SK-N-SH (cell line): ENCODE measurements around the gene MAST4. TPM values are rescaled to one million over a fixed set of nuclear protein-coding genes. Genes with fewer than 3 reads are reported as not detected.

Experiments used
- CTCF ChIA-PET: fragments of 300-600, 350-600 bp; formaldehyde crosslinking; extraction: SDS; loops from one replicate; lab custom pipeline; 2021; lab: Yijun Ruan, JAX
- POLR2A ChIA-PET: fragments of 350-600 bp; sonication (Branson Sonifier 250); formaldehyde crosslinking; extraction: SDS; loops from one replicate; lab custom pipeline; 2020; ENCODE audit warnings: antibody characterized with exemption, inconsistent platforms; lab: Yijun Ruan, JAX
- DNase-seq: peaks from one replicate; pipeline ENCODE4 v3.0.0; 2012
- H2AFZ ChIP-seq: fragments of 200-600 bp; sonication (generic); 2 replicates; pipeline ENCODE4 v1.8.1; 2016; ENCODE audit warnings: antibody characterized with exemption, mild to moderate bottlenecking, low read depth
- H3F3A ChIP-seq: fragments of 200-600 bp; sonication (generic); replicated peaks from 2 replicates; pipeline ENCODE3; 2016; ENCODE audit warnings: antibody characterized with exemption, mild to moderate bottlenecking; ENCODE audit not compliant: insufficient read depth
- H3K27ac ChIP-seq, 2 experiments: fragments of 200-500 bp in 1 of 2; fragments of 200-600 bp in 1 of 2; sonication (Bioruptor generic) in 1 of 2; sonication (generic), shearing (Covaris generic) in 1 of 2; 2 replicates each; pipeline versions ENCODE4 v1.5.1 to v1.6.1; 2014 to 2016; ENCODE audit warnings: low read depth in 2 of 2, inconsistent platforms in 1 of 2, low read length in 1 of 2, mild to moderate bottlenecking in 1 of 2, mixed read lengths in 1 of 2
- H3K27me3 ChIP-seq: fragments of 200-600 bp; sonication (generic), shearing (Covaris generic); 2 replicates; pipeline ENCODE4 v1.6.1; 2016; ENCODE audit warnings: mixed run types; ENCODE audit not compliant: insufficient read depth
- H3K36me3 ChIP-seq, 2 experiments: fragments of 200-500 bp in 1 of 2; fragments of 200-600 bp in 1 of 2; sonication (Bioruptor generic) in 1 of 2; sonication (generic) in 1 of 2; replicated peaks in 1 of 2; 2 replicates each; pipeline versions ENCODE3 to v1.5.1; 2014 to 2016; ENCODE audit warnings: low read length in 1 of 2, mild to moderate bottlenecking in 1 of 2; ENCODE audit not compliant: insufficient read depth in 2 of 2, control insufficient read depth in 1 of 2
- H3K4me1 ChIP-seq, 2 experiments: fragments of 200-500 bp in 1 of 2; fragments of 200-600 bp in 1 of 2; sonication (Bioruptor generic) in 1 of 2; sonication (generic), shearing (Covaris generic) in 1 of 2; 2 replicates each; pipeline versions ENCODE4 v1.5.1 to v1.6.1; 2014 to 2016; ENCODE audit warnings: low read depth in 1 of 2, low read length in 1 of 2, mixed run types in 1 of 2; ENCODE audit not compliant: insufficient read depth in 2 of 2, control insufficient read depth in 1 of 2
- H3K4me2 ChIP-seq: fragments of 200-600 bp; sonication (generic), shearing (Covaris generic); 2 replicates; pipeline ENCODE4 v1.6.1; 2017; ENCODE audit warnings: mixed run types
- H3K4me3 ChIP-seq, 2 experiments: fragments of 200-500 bp in 1 of 2; fragments of 200-600 bp in 1 of 2; sonication (Bioruptor generic) in 1 of 2; sonication (generic), shearing (Covaris generic) in 1 of 2; 2 replicates each; pipeline versions ENCODE4 v1.5.1 to v1.8.1; 2014 to 2016; ENCODE audit warnings: low read depth in 2 of 2, inconsistent platforms in 1 of 2, low read length in 1 of 2, mild to moderate bottlenecking in 1 of 2, mixed read lengths in 1 of 2, moderate library complexity in 1 of 2
- H3K79me2 ChIP-seq: fragments of 200-600 bp; sonication (generic); 2 replicates; pipeline ENCODE4 v1.8.1; 2017; ENCODE audit warnings: mild to moderate bottlenecking; ENCODE audit not compliant: insufficient read depth
- H3K9ac ChIP-seq: fragments of 200-600 bp; sonication (generic); 2 replicates; pipeline ENCODE4 v1.6.1; 2017; ENCODE audit warnings: mixed run types
- H3K9me2 ChIP-seq: fragments of 200-600 bp; sonication (generic); 2 replicates; pipeline ENCODE4 v1.6.1; 2017; ENCODE audit warnings: mixed run types
- H3K9me3 ChIP-seq: fragments of 200-600 bp; sonication (generic); 2 replicates; pipeline ENCODE4 v1.6.1; 2017; ENCODE audit warnings: mixed run types, mild to moderate bottlenecking, moderate library complexity
- H4K20me1 ChIP-seq: fragments of 200-600 bp; sonication (generic); 2 replicates; pipeline ENCODE4 v1.6.1; 2017; ENCODE audit warnings: mild to moderate bottlenecking, mixed run types; ENCODE audit not compliant: insufficient read depth
- CHD2 ChIP-seq: fragments of 150-350 bp; IDR thresholded peaks from 2 replicates; pipeline ENCODE4 v1.6.1; 2018; ENCODE audit warnings: low read length; ENCODE audit not compliant: partially characterized antibody
- ELF1 ChIP-seq: IDR thresholded peaks from 2 replicates; pipeline ENCODE4 v1.4.0; 2012
- EP300 ChIP-seq, 2 experiments: IDR thresholded peaks; 2 replicates each; pipeline versions ENCODE4 v1.4.0 to v1.6.1; 2012; ENCODE audit warnings: borderline replicate concordance in 1 of 2, low read depth in 1 of 2, low read length in 1 of 2
- EZH2phosphoT487 ChIP-seq: fragments of 200-600 bp; sonication (generic); IDR thresholded peaks from 2 replicates; pipeline ENCODE4 v1.6.1; 2017; ENCODE audit warnings: low read depth, mixed run types, mild to moderate bottlenecking, antibody characterized with exemption, moderate library complexity, borderline replicate concordance
- FOSL2 ChIP-seq: IDR thresholded peaks from 2 replicates; pipeline ENCODE4 v1.4.0; 2012; ENCODE audit warnings: low read depth, mild to moderate bottlenecking, moderate library complexity, borderline replicate concordance
- FOXJ3 ChIP-seq: sonication (generic); formaldehyde crosslinking; IDR thresholded peaks from 2 replicates; pipeline ENCODE4 v1.5.1; 2020; ENCODE audit warnings: mild to moderate bottlenecking, missing genetic modification reagents
- GABPA ChIP-seq: IDR thresholded peaks from 2 replicates; pipeline ENCODE4 v1.4.0; 2012; ENCODE audit warnings: low read depth, mild to moderate bottlenecking
- GATA2 ChIP-seq: sonication (generic); formaldehyde crosslinking; IDR thresholded peaks from 2 replicates; pipeline ENCODE4 v1.5.0; 2020; ENCODE audit warnings: mild to moderate bottlenecking, missing genetic modification reagents
- JUND ChIP-seq: IDR thresholded peaks from 2 replicates; pipeline ENCODE4 v1.4.0; 2012
- NRF1 ChIP-seq: IDR thresholded peaks from 2 replicates; pipeline ENCODE4 v1.6.1; 2012; ENCODE audit warnings: low read depth, mild to moderate bottlenecking, low read length
- RCOR1 ChIP-seq: fragments of 150-350 bp; IDR thresholded peaks from 2 replicates; pipeline ENCODE4 v1.6.1; 2017; ENCODE audit warnings: antibody characterized with exemption, low read length
- TAF1 ChIP-seq: IDR thresholded peaks from 2 replicates; pipeline ENCODE4 v1.6.1; 2012; ENCODE audit warnings: low read depth, mild to moderate bottlenecking, low read length, moderate library complexity, borderline replicate concordance
- TCF12 ChIP-seq: IDR thresholded peaks from 2 replicates; pipeline ENCODE4 v1.4.0; 2012
- TEAD4 ChIP-seq: IDR thresholded peaks from 2 replicates; pipeline ENCODE4 v1.4.0; 2012; ENCODE audit warnings: mild to moderate bottlenecking, borderline replicate concordance; ENCODE audit not compliant: insufficient read depth
- YY1 ChIP-seq: IDR thresholded peaks from 2 replicates; pipeline ENCODE4 v1.4.0; 2012; ENCODE audit warnings: low read depth, mild to moderate bottlenecking
- WGBS: methylation state at CpG from one replicate; pipeline ENCODE4 v1.1.6; 2017; ENCODE audit warnings: low lambda C conversion rate; 5-methylcytosine and 5-hydroxymethylcytosine counted together
- polyA plus RNA-seq, 3 experiments: library from polyadenylated mRNA; depleted of rRNA; stranded (reverse); fragments of >200 nt; gene quantifications; 2 replicates each; pipeline ENCODE4 v1.2.3, GENCODE V29; 2012
- TF ChIP-seq, protein P1 (sequence below): fragments of 150-350 bp; IDR thresholded peaks from 2 replicates; pipeline ENCODE4 v1.6.1; 2016; ENCODE audit warnings: mild to moderate bottlenecking, low read depth, low read length
- TF ChIP-seq, protein P2 (sequence below): IDR thresholded peaks from 2 replicates; pipeline ENCODE4; 2012
- TF ChIP-seq, protein P3 (sequence below): IDR thresholded peaks from 2 replicates; pipeline ENCODE4 v1.4.0; 2012; ENCODE audit warnings: low read depth
- TF ChIP-seq, protein P4 (sequence below): IDR thresholded peaks from 2 replicates; pipeline ENCODE4 v1.4.0; 2012; ENCODE audit warnings: low read depth, borderline replicate concordance
- TF ChIP-seq, protein P5 (sequence below): fragments of 200-600 bp; sonication (generic); IDR thresholded peaks from 2 replicates; pipeline ENCODE4 v1.6.1; 2017; ENCODE audit warnings: antibody characterized with exemption, mild to moderate bottlenecking, moderate library complexity

MAST4 gene
- polyA plus RNA-seq, 1 of the 3 experiments (the other 2 are of a cell fraction) = 2.2 TPM

DNA sequence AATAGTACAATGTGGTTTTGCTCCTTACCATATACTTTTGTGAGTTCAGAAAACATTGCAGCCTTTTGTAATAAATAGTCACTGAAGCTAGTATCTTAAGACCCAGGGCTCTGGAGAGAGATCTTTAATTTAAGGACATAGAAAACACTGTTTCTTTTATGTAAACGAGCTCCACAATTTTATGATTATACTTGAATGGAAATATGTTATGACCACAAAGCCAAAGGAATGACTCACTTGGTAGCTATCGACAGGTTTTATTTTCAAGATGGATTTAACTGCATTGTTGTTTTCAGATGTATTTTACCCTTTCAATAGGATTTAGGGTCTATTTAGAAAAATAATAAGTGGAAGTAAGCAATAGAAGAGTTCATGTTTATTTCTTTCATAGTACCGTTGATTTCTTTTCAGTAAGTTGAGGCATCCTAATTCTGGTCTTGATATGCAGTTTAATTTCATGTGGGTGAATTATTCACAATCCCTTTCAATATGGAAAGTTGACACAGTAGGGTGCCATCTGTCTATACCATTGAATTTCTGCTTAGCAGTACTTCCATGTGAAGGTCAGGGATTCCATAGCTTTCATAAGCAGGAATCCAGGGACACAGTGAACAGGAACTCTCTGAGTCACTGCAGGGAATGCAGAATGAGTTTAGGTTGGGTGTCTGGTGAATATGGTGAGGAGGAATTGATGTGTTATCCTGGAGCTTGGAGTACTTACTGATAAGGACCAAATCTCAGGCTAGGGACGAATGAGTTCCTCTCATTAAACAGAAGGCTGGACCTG is 442.8 kb downstream of the MAST4 start:
- Histone ChIP-seq H3K4me2 (peak overlapping the region; percentile 2; the same call in 1 of the 2 replicates), H3K4me3 (no peak overlapping the region), H3K79me2 (0 out of 2 replicates have a peak, but pooled peaks cover 5% of the 10 kb centered on the region), H3K36me3 (no peaks in the 10 kb centered on the region), H3K9me2 (no peaks in the 10 kb centered on the region), H3F3A (no peaks in the 10 kb centered on the region), H4K20me1 (no peaks in the 10 kb centered on the region), H3K9ac (no peak overlapping the region), H3K27ac (peak overlapping the region; percentile 28 to 51; a peak in 3 of 4 replicates), H2AFZ (no peak overlapping the region), H3K9me3 (no peaks in the 10 kb centered on the region), H3K27me3 (no peaks in the 10 kb centered on the region), H3K4me1 (peaks cover 4 to 5% of the 10 kb centered on the region in 2 experiments; a peak in 2 of 4 replicates)
- TF ChIP-seq CHD2 (no peak), TAF1 (no peak), TEAD4 (no peak), FOSL2 (peak; percentile 62; the same call in 1 of the 2 replicates), JUND (peak; percentile 37), TCF12 (0 out of 2 replicates have a peak, but pooled peaks have one; percentile 9), EZH2phosphoT487 (no peak)
- TF ChIP-seq, protein P1, sequence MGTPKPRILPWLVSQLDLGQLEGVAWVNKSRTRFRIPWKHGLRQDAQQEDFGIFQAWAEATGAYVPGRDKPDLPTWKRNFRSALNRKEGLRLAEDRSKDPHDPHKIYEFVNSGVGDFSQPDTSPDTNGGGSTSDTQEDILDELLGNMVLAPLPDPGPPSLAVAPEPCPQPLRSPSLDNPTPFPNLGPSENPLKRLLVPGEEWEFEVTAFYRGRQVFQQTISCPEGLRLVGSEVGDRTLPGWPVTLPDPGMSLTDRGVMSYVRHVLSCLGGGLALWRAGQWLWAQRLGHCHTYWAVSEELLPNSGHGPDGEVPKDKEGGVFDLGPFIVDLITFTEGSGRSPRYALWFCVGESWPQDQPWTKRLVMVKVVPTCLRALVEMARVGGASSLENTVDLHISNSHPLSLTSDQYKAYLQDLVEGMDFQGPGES = no peak
- ChIA-PET CTCF (no interaction called here), POLR2A (no interaction called here)
- DNase-seq = no peak
- WGBS = 65% methylated on average over 4 of the region's 4 CpGs

DNA sequence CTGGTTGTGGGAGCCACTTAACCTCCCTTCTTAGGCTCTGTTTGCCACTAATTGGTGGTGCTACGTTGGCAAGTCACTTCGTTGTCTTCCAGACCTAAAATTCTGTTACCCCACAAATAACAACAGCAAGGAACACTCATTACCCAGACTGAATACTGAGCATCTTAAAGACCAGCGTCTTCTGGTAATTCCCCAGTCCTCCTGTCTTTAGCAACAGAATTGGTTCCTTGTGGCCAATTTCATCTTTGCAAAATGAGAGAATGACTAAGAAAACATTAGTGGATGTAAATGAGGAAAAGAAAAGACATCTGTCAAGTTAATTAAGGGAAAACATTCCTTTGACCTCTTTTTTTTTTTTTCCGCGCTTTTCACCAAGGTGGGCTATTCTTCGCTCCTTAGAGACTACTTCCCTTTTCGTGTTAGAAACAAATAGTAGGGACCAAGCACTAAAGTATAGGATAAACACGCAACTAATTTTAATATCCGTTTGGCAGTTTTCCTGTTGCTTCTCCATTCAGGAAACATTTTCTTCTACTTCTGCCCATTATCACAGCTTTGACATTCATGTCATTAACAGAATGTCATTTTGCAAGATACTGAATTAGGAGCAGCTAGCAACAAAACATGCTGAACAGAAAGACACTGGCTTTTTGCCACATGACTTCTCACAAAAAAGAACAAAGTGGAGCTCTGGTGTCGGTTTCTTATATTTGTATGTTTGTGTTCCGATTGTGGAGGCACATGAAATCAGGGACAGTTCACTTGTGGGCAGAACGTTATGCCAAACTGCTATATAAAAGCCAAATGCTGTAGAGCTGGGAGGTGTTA is 446.2 kb downstream of the MAST4 start:
- H3K9ac ChIP-seq = no peak overlapping the region
- no peak overlapping the region for H2AFZ ChIP-seq
- H3K4me1 ChIP-seq = peaks cover 4 to 22% of the 10 kb centered on the region in 2 experiments; a peak in 2 of 4 replicates
- H3K9me2 ChIP-seq = no peaks in the 10 kb centered on the region
- POLR2A ChIA-PET = no interaction called here
- H4K20me1 ChIP-seq = no peaks in the 10 kb centered on the region
- no peaks in the 10 kb centered on the region for H3F3A ChIP-seq
- 0 out of 2 replicates have a peak, but pooled peaks cover 5% of the 10 kb centered on the region for H3K79me2 ChIP-seq
- H3K4me3 ChIP-seq = no peak overlapping the region
- no peaks in the 10 kb centered on the region for H3K27me3 ChIP-seq
- DNase-seq = no peak
- no peak overlapping the region for H3K4me2 ChIP-seq
- no peaks in the 10 kb centered on the region for H3K36me3 ChIP-seq
- no peaks in the 10 kb centered on the region for H3K9me3 ChIP-seq
- H3K27ac ChIP-seq = no peak overlapping the region
- CTCF ChIA-PET = interaction anchor here (0.7 kb wide), 1 partner anchor 172 kb away, joined by 3 read pairs; no protein-coding TSS in a partner anchor
- 85% methylated on average over 12 of the region's 12 CpGs for whole genome bisulfite sequencing
- TF ChIP-seq, protein P2, sequence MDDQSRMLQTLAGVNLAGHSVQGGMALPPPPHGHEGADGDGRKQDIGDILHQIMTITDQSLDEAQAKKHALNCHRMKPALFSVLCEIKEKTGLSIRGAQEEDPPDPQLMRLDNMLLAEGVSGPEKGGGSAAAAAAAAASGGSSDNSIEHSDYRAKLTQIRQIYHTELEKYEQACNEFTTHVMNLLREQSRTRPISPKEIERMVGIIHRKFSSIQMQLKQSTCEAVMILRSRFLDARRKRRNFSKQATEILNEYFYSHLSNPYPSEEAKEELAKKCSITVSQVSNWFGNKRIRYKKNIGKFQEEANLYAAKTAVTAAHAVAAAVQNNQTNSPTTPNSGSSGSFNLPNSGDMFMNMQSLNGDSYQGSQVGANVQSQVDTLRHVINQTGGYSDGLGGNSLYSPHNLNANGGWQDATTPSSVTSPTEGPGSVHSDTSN = no peak
- TF ChIP-seq FOSL2 = no peak
- TF ChIP-seq YY1 = no peak
- no peak for TF ChIP-seq FOXJ3 (CRISPR knock-in tag)
- no peak for TF ChIP-seq ELF1
- TF ChIP-seq, protein P3, sequence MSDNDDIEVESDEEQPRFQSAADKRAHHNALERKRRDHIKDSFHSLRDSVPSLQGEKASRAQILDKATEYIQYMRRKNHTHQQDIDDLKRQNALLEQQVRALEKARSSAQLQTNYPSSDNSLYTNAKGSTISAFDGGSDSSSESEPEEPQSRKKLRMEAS = no peak
- TF ChIP-seq, protein P4, sequence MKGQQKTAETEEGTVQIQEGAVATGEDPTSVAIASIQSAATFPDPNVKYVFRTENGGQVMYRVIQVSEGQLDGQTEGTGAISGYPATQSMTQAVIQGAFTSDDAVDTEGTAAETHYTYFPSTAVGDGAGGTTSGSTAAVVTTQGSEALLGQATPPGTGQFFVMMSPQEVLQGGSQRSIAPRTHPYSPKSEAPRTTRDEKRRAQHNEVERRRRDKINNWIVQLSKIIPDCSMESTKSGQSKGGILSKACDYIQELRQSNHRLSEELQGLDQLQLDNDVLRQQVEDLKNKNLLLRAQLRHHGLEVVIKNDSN = no peak
- no peak for TF ChIP-seq NRF1
- TF ChIP-seq TEAD4 = no peak
- no peak for TF ChIP-seq GATA2 (CRISPR knock-in tag)
- no peak for TF ChIP-seq RCOR1
- TF ChIP-seq, protein P5, sequence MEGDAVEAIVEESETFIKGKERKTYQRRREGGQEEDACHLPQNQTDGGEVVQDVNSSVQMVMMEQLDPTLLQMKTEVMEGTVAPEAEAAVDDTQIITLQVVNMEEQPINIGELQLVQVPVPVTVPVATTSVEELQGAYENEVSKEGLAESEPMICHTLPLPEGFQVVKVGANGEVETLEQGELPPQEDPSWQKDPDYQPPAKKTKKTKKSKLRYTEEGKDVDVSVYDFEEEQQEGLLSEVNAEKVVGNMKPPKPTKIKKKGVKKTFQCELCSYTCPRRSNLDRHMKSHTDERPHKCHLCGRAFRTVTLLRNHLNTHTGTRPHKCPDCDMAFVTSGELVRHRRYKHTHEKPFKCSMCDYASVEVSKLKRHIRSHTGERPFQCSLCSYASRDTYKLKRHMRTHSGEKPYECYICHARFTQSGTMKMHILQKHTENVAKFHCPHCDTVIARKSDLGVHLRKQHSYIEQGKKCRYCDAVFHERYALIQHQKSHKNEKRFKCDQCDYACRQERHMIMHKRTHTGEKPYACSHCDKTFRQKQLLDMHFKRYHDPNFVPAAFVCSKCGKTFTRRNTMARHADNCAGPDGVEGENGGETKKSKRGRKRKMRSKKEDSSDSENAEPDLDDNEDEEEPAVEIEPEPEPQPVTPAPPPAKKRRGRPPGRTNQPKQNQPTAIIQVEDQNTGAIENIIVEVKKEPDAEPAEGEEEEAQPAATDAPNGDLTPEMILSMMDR = no peak
- no peak for TF ChIP-seq GABPA
- TF ChIP-seq EP300 (IDR thresholded peaks at IDR 0.05; ENCODE audit: borderline replicate concordance in 1 of 2, low read depth in 1 of 2, low read length in 1 of 2) = no peak
